HG03103 (cell line): Measurements from ENCODE around the gene PAQR8.

ENCODE experiments used
- ATAC-seq: cut with Tn5 transposase; IDR thresholded peaks from one replicate; pipeline ENCODE4 v1.9.1; 2021; ENCODE audit warnings: low read depth; ENCODE audit not compliant: unreplicated experiment

PAQR8 gene

GRCh38 chr6:52361945-52362442, at the start of gene PAQR8:
Gene PAQR8 (plus strand): TSS chr6:52362151. CDS start chr6:52403214, 41,063 bp downstream.
- ATAC-seq = peak; percentile 71

- ATAC-seq = no peak
Observed at GRCh38 chr6:52312461-52312860, 49.5 kb upstream of the PAQR8 start.

GRCh38 chr6:52314752-52315151, 47.2 kb upstream of the PAQR8 start:
- ATAC-seq = no peak

- ATAC-seq = no peak
Observed at GRCh38 chr6:52317211-52317610, 44.7 kb upstream of the PAQR8 start.

- ATAC-seq = peak; percentile 99
Observed at GRCh38 chr6:52317841-52318581, 43.9 kb upstream of the PAQR8 start.

GRCh38 chr6:52324189-52324588, 37.8 kb upstream of the PAQR8 start:
- ATAC-seq = no peak

- ATAC-seq = no peak
Observed at GRCh38 chr6:52325695-52326471, 36.1 kb upstream of the PAQR8 start.

GRCh38 chr6:52326540-52327364, 35.2 kb upstream of the PAQR8 start:
- no peak for ATAC-seq

GRCh38 chr6:52328303-52328662, 33.7 kb upstream of the PAQR8 start:
- no peak for ATAC-seq

GRCh38 chr6:52328729-52329128, 33.2 kb upstream of the PAQR8 start:
- ATAC-seq = no peak

- ATAC-seq = no peak
Observed at GRCh38 chr6:52330470-52330869, 31.5 kb upstream of the PAQR8 start.

- no peak for ATAC-seq
Observed at GRCh38 chr6:52331793-52332457, 30.0 kb upstream of the PAQR8 start.

- no peak for ATAC-seq
Observed at GRCh38 chr6:52333840-52334200, 28.1 kb upstream of the PAQR8 start.

GRCh38 chr6:52335576-52335975, 26.4 kb upstream of the PAQR8 start:
- no peak for ATAC-seq

- ATAC-seq = no peak
Observed at GRCh38 chr6:52336919-52337561, 24.9 kb upstream of the PAQR8 start.

GRCh38 chr6:52337633-52338290, 24.2 kb upstream of the PAQR8 start:
- ATAC-seq = no peak

GRCh38 chr6:52340603-52340880, 21.4 kb upstream of the PAQR8 start:
- no peak for ATAC-seq

GRCh38 chr6:52341561-52342260, 20.2 kb upstream of the PAQR8 start:
- no peak for ATAC-seq

GRCh38 chr6:52345311-52345710, 16.6 kb upstream of the PAQR8 start:
- ATAC-seq = no peak
